Esophagus squamous epithelium (tissue), 5 donors: ENCODE results near the gene KCNQ1. TPM values are rescaled to one million over a fixed set of nuclear protein-coding genes. Genes with fewer than 3 reads are reported as not detected.

Source experiments
- DNase-seq: peaks from one replicate; lab custom pipeline; 2025; lab: John Stamatoyannopoulos, UW
- H3K27ac ChIP-seq, 4 donors: fragments of 200-600 bp; sonication (generic); one replicate each; pipeline ENCODE4 v1.5.1; 2016 to 2019; ENCODE audit warnings: mild to moderate bottlenecking in 1 of 4
- H3K27me3 ChIP-seq, 4 donors: fragments of 200-600 bp; sonication (generic); 1 replicate in 3 of 4; 2 replicates in 1 of 4; pipeline versions ENCODE4 v1.5.1 to v1.6.0; 2017 to 2021; ENCODE audit warnings: antibody characterized with exemption in 1 of 4
- H3K36me3 ChIP-seq, 3 donors: fragments of 200-600 bp; sonication (generic); one replicate each; pipeline ENCODE4 v1.5.1; 2016 to 2019
- H3K4me1 ChIP-seq, 3 donors: fragments of 200-600 bp; sonication (generic); one replicate each; pipeline ENCODE4 v1.5.1; 2017 to 2019
- H3K4me3 ChIP-seq, 4 donors: fragments of 200-600 bp; sonication (generic); 1 replicate in 3 of 4; 2 replicates in 1 of 4; pipeline ENCODE4 v1.5.1; 2016 to 2019; ENCODE audit warnings: mild to moderate bottlenecking in 2 of 4, moderate library complexity in 1 of 4
- H3K9me3 ChIP-seq, 3 donors: fragments of 200-600 bp; sonication (generic); one replicate each; pipeline ENCODE4 v1.5.1; 2016 to 2019
- POLR2A ChIP-seq, 4 donors: fragments of 450-650 bp; IDR thresholded peaks; one replicate each; pipeline ENCODE4 v1.6.1; 2017; ENCODE audit warnings: antibody characterized with exemption in 4 of 4, mild to moderate bottlenecking in 4 of 4, moderate library complexity in 3 of 4
- WGBS, 2 donors: methylation state at CpG; one replicate each; pipeline ENCODE4 v1.1.5; 2018; 5-methylcytosine and 5-hydroxymethylcytosine counted together
- intact Hi-C: fragments of 100-400 bp; cut with DNase I; formaldehyde crosslinking; loops from one replicate; pipeline ENCODE4 v1.15.0; 2022
- total RNA-seq, 4 donors: library from RNA; depleted of rRNA; stranded (reverse); fragments of >200 nt; gene quantifications; one replicate each; pipeline ENCODE4 v1.1.0, GENCODE V29; 2016
- TF ChIP-seq, protein P1 (sequence below), 6 experiments: fragments of 450-650 bp in 4 of 6; fragments of 200-600 bp in 2 of 6; sonication (generic) in 2 of 6; IDR thresholded peaks; one replicate each; pipeline ENCODE4 v1.5.1; 2016 to 2019; ENCODE audit warnings: antibody characterized with exemption in 6 of 6, mild to moderate bottlenecking in 4 of 6, moderate library complexity in 4 of 6
- donor health status: DM: yes; HTN: yes; CAD: no.

KCNQ1 gene
- total RNA-seq, 4 donors from 2014 or later = 0.61 to 3.1 (median 0.72) TPM

DNA sequence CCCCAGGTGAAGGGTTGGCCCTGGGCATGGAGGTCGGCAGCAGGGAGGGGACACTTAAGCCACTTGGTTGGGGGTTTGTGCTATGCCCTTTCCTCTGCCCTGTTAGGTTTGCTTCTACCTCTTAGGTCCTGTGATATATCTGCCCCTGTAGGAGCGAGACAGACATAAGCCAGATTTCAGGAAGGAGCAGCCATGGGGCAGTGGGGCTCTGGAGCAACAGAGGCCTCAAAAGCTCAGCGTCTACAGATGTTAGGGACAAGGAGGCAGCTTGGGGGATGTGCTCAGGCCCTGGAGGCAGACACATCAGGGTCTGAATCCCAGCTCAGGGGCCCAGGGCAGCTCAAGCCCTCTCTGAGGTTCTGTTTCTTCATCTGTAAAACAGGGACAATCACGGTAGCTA is 282.2 kb downstream of the KCNQ1 start:
- peaks cover 0 to 6% (median 0%) of the 10 kb centered on the region in 3 donors for H3K4me1 ChIP-seq
- no peak overlapping the region for H3K27ac ChIP-seq
- H3K36me3 ChIP-seq = no peaks in the 10 kb centered on the region
- intact Hi-C loops = no loop called here
- DNase-seq = no peak
- no peak for TF ChIP-seq POLR2A (IDR thresholded peaks at IDR 0.05)
- TF ChIP-seq, protein P1, sequence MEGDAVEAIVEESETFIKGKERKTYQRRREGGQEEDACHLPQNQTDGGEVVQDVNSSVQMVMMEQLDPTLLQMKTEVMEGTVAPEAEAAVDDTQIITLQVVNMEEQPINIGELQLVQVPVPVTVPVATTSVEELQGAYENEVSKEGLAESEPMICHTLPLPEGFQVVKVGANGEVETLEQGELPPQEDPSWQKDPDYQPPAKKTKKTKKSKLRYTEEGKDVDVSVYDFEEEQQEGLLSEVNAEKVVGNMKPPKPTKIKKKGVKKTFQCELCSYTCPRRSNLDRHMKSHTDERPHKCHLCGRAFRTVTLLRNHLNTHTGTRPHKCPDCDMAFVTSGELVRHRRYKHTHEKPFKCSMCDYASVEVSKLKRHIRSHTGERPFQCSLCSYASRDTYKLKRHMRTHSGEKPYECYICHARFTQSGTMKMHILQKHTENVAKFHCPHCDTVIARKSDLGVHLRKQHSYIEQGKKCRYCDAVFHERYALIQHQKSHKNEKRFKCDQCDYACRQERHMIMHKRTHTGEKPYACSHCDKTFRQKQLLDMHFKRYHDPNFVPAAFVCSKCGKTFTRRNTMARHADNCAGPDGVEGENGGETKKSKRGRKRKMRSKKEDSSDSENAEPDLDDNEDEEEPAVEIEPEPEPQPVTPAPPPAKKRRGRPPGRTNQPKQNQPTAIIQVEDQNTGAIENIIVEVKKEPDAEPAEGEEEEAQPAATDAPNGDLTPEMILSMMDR (IDR thresholded peaks at IDR 0.05) = no peak
- H3K9me3 ChIP-seq = no peaks in the 10 kb centered on the region
- WGBS, 2 donors = 61 to 86% methylated on average over 1 to 3 of the region's 4 CpGs
- no peaks in the 10 kb centered on the region for H3K27me3 ChIP-seq
- no peak overlapping the region for H3K4me3 ChIP-seq

DNA sequence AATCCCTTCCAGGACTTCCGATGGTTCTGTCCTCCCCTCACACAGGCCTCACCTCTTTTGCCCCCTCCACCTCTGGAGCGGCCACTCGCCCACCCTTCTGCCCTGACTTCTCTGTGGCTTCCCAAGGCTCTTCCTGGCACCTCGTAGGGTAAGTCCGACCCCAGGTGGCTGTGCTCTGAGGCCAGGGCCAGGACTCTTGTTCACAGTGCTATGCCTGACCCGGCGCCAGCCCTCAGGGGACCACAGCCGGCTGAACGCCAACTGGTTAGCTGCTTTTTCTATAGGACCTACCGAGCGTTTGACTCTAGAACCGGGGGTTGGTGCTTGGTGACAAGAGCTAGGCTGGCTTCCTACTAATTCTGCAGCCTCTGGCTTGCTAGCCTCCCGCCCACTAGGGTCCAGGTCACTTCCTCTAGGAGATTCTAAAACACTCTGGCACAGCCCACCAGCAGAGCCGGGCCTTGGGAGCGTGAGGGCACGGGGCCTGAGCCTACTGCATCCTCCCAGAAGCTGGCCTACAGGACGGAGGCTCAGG is 283.4 kb downstream of the KCNQ1 start:
- Histone ChIP-seq H3K36me3 (no peaks in the 10 kb centered on the region), H3K9me3 (no peaks in the 10 kb centered on the region), H3K4me3 (no peak overlapping the region), H3K27me3 (no peaks in the 10 kb centered on the region), H3K4me1 (peaks cover 0 to 6% (median 0%) of the 10 kb centered on the region in 3 donors), H3K27ac (no peak overlapping the region)
- 73 to 95% methylated on average over 3 of the region's 17 CpGs for WGBS, 2 donors
- no peak for DNase-seq
- TF ChIP-seq, protein P1 (IDR thresholded peaks at IDR 0.05) = no peak
- no peak for TF ChIP-seq POLR2A (IDR thresholded peaks at IDR 0.05)
- intact Hi-C loops = no loop called here

DNA sequence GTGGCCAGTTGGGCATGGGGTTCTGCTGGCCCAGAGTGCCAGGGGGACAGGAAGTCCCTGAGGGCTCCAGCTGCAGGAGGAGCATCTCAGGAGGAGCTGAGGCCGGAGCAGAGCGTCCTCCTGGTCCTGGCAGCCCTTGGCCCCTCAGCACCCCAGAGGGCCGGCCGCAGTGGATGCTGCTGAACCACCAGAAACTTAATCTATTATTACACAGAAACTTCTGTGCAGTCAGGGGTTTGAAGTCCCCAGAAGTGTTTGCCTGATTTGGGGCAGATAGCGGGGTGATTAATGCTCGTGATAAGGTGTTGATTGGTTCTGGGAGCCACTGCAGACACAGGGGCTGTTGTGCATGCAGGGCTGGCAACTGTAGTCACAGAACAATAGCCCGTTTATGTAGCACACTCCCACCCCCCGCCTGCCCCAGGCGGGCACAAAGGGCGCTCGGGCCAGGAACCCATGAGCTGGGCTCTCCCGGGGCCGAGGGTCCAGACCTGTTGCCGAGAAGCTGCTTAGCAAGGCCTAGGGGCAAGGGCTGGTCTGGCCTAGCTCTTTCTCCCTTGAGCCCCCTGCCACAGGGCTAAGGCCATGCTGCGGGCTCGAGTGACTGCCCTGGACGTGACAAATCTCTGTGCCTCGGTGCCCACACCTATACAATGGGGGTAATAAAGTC is 284.0 kb downstream of the KCNQ1 start:
- 82 to 90% methylated on average over 11 to 12 of the region's 18 CpGs for WGBS, 2 donors
- intact Hi-C loops = no loop called here
- Histone ChIP-seq H3K4me1 (peaks cover 0 to 6% (median 0%) of the 10 kb centered on the region in 3 donors), H3K27ac (no peak overlapping the region), H3K36me3 (no peaks in the 10 kb centered on the region), H3K4me3 (no peak overlapping the region), H3K9me3 (no peaks in the 10 kb centered on the region), H3K27me3 (no peaks in the 10 kb centered on the region)
- no peak for TF ChIP-seq POLR2A (IDR thresholded peaks at IDR 0.05)
- TF ChIP-seq, protein P1 (IDR thresholded peaks at IDR 0.05) = no peak
- DNase-seq = no peak

DNA sequence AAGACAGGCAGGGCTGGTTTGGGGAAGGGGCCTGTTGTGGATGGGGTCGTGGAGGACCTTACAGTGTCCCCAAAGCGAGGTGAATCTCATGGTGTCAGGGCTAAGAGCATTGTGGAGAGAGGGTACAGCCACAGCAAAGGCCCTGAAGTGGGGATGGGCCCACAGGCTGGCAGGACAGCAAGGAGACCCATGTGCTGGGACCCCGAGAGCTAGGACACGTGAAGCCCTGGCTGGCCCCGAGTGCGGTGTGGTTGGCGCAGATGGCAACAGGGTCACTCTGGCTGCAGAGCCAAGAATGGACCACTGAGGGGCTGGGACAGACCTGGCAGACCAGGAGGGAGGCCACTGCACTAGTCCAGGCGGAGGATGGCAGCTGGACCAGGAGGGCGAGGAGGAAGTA is 285.0 kb downstream of the KCNQ1 start:
- H3K27me3 ChIP-seq = no peaks in the 10 kb centered on the region
- H3K36me3 ChIP-seq = no peaks in the 10 kb centered on the region
- peaks cover 0 to 6% (median 0%) of the 10 kb centered on the region in 3 donors for H3K4me1 ChIP-seq
- WGBS, 2 donors = 81 to 83% methylated on average over 7 to 9 of the region's 9 CpGs
- no peak for DNase-seq
- no peaks in the 10 kb centered on the region for H3K9me3 ChIP-seq
- no peak for TF ChIP-seq POLR2A (IDR thresholded peaks at IDR 0.05)
- TF ChIP-seq, protein P1 (IDR thresholded peaks at IDR 0.05) = no peak
- intact Hi-C loops = no loop called here
- no peak overlapping the region for H3K27ac ChIP-seq
- no peak overlapping the region for H3K4me3 ChIP-seq

DNA sequence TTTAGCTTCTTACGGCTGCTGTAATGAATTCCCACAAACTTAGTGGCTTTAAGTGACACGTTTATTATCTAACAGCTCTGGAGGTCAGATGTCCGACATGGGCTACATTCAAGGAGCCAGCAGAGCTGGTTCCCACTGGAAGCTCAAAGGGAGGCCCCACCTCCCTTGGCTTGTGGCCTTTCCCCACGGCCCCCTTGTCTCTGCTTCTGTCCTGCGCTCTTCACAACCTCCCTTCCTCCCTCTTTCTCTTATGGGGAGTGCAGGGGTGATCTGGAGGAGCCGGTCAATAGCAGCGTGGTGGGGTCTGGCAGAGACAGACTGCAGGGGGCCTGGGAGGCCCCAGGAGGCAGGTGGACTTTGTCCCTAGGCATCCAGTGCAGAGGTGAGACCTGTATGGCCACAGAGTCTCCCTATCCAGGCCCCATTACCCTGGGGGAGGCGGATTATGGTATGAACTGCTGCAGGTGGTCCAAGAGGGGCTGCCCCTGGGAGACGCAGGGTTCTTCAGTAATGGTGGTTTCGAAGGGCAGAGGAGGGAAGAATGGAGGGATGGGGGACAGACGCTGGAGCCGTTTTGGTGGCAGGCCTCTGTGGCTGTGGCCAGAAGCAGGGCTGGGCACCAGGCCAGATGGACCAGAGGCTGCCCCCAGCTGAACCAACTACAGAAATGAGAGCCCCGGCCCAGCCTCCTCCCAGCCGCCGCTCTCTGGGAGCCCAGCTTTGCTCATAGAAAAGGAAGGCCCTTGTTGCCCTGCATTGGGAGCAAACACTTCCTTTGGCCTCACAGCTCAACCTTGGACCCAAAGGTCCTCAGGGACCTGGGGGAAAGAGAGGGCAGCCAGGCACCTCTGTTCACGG is 285.7 kb downstream of the KCNQ1 start:
- Histone ChIP-seq H3K27ac (no peak overlapping the region), H3K4me1 (peaks cover 0 to 4% (median 0%) of the 10 kb centered on the region in 3 donors), H3K4me3 (no peak overlapping the region), H3K27me3 (no peaks in the 10 kb centered on the region), H3K9me3 (no peaks in the 10 kb centered on the region), H3K36me3 (no peaks in the 10 kb centered on the region)
- WGBS, 2 donors = 75 to 94% methylated on average over 8 to 10 of the region's 16 CpGs
- no peak for DNase-seq
- no peak for TF ChIP-seq POLR2A (IDR thresholded peaks at IDR 0.05)
- TF ChIP-seq, protein P1 (IDR thresholded peaks at IDR 0.05) = no peak
- intact Hi-C loops = no loop called here
